Esophagus squamous epithelium (tissue), 4 donors: ENCODE results near the gene FRMD3.

Experiments
- POLR2A ChIP-seq, 4 donors: fragments of 450-650 bp; IDR thresholded peaks; one replicate each; pipeline ENCODE4 v1.6.1; 2017; ENCODE audit warnings: antibody characterized with exemption in 4 of 4, mild to moderate bottlenecking in 4 of 4, moderate library complexity in 3 of 4
- TF ChIP-seq, protein P1 (sequence below), 6 experiments: fragments of 450-650 bp in 4 of 6; fragments of 200-600 bp in 2 of 6; sonication (generic) in 2 of 6; IDR thresholded peaks; one replicate each; pipeline ENCODE4 v1.5.1; 2016 to 2019; ENCODE audit warnings: antibody characterized with exemption in 6 of 6, mild to moderate bottlenecking in 4 of 6, moderate library complexity in 4 of 6

GRCh38 chr9:83423815-83424707 is 114.1 kb downstream of the FRMD3 start:
- TF ChIP-seq, protein P1, sequence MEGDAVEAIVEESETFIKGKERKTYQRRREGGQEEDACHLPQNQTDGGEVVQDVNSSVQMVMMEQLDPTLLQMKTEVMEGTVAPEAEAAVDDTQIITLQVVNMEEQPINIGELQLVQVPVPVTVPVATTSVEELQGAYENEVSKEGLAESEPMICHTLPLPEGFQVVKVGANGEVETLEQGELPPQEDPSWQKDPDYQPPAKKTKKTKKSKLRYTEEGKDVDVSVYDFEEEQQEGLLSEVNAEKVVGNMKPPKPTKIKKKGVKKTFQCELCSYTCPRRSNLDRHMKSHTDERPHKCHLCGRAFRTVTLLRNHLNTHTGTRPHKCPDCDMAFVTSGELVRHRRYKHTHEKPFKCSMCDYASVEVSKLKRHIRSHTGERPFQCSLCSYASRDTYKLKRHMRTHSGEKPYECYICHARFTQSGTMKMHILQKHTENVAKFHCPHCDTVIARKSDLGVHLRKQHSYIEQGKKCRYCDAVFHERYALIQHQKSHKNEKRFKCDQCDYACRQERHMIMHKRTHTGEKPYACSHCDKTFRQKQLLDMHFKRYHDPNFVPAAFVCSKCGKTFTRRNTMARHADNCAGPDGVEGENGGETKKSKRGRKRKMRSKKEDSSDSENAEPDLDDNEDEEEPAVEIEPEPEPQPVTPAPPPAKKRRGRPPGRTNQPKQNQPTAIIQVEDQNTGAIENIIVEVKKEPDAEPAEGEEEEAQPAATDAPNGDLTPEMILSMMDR (IDR thresholded peaks at IDR 0.05), result no peak
- no peak for TF ChIP-seq POLR2A (IDR thresholded peaks at IDR 0.05)
